ENCODE results near the gene SNX1.

- no peak for TF ChIP-seq EZH2 (IDR thresholded peaks at IDR 0.05; ENCODE audit: insufficient read depth, low read length)
- no peak for TF ChIP-seq CTCF (IDR thresholded peaks at IDR 0.05; ENCODE audit: insufficient read depth, low read depth, low read length)
These were observed 46.2 kb downstream of the SNX1 start for GRCh38 chr15:64141798-64142512.

Measured in astrocyte (in vitro differentiated cells and primary cell).